MCF 10A (cell line): ENCODE data around the gene TGDS. TPM values are rescaled to one million over a fixed set of nuclear protein-coding genes. Genes with fewer than 3 reads are reported as not detected.

ENCODE experiments used
- BruUV-seq: library from RNA; stranded (reverse); fragments of 400-500 nt; replicated peaks from 2 replicates; lab custom pipeline; 2021; lab: Mats Ljungman, UMichigan
- CTCF ChIA-PET: fragments of 300-600 bp; sonication (Branson Sonifier 250); formaldehyde crosslinking; extraction: SDS; loops from one replicate; lab custom pipeline; 2021; ENCODE audit warnings: antibody characterized with exemption, inconsistent platforms; lab: Yijun Ruan, JAX
- POLR2A ChIA-PET: fragments of 300-600, 350-650 bp; sonication (Branson Sonifier 250); formaldehyde crosslinking; extraction: SDS; loops from one replicate; lab custom pipeline; 2020; ENCODE audit warnings: antibody characterized with exemption, inconsistent platforms; lab: Yijun Ruan, JAX
- DNase-seq: peaks from one replicate; pipeline ENCODE4 v3.0.0-alpha.2; 2018; ENCODE audit not compliant: unreplicated experiment
- H3K27ac Mint-ChIP-seq: one replicate; pipeline ENCODE4 v1.8.0; 2022; ENCODE audit warnings: mild to moderate bottlenecking, low read depth, mixed read lengths; ENCODE audit not compliant: unreplicated experiment
- H3K27me3 Mint-ChIP-seq: one replicate; pipeline ENCODE4 v1.8.0; 2022; ENCODE audit warnings: mixed read lengths; ENCODE audit not compliant: insufficient read depth, unreplicated experiment
- H3K36me3 Mint-ChIP-seq: one replicate; pipeline ENCODE4 v1.8.0; 2022; ENCODE audit warnings: mild to moderate bottlenecking, moderate library complexity, mixed read lengths; ENCODE audit not compliant: insufficient read depth, unreplicated experiment
- H3K4me1 Mint-ChIP-seq: one replicate; pipeline ENCODE4 v1.8.0; 2022; ENCODE audit warnings: mixed read lengths; ENCODE audit not compliant: insufficient read depth, unreplicated experiment
- H3K4me3 Mint-ChIP-seq: one replicate; pipeline ENCODE4 v1.8.0; 2022; ENCODE audit warnings: mild to moderate bottlenecking, moderate library complexity, mixed read lengths; ENCODE audit not compliant: unreplicated experiment
- H3K9me3 Mint-ChIP-seq: one replicate; pipeline ENCODE4 v1.8.0; 2022; ENCODE audit warnings: mixed read lengths; ENCODE audit not compliant: unreplicated experiment
- CTCF ChIP-seq: fragments of 200-600 bp; IDR thresholded peaks from one replicate; pipeline ENCODE4 v1.8.0; 2022; ENCODE audit warnings: antibody characterized with exemption, mild to moderate bottlenecking; ENCODE audit not compliant: unreplicated experiment
- intact Hi-C: fragments of 100-400 bp; cut with micrococcal nuclease; formaldehyde crosslinking; loops from 2 replicates; pipeline ENCODE4 v1.14.1; 2022
- total RNA-seq: library from RNA; stranded (reverse); gene quantifications from 2 replicates; pipeline ENCODE4 v1.2.3, GENCODE V29; 2022

Gene TGDS
- total RNA-seq, 1 experiment from 2014 or later = 14.1 TPM

- no peak overlapping the region for H3K4me3 Mint-ChIP-seq
- no TSS peak for BruUV-seq
- H3K27ac Mint-ChIP-seq = no peak overlapping the region
- H3K4me1 Mint-ChIP-seq = no peaks in the 10 kb centered on the region
- DNase-seq = no peak
- ChIA-PET CTCF (interaction anchor here (0.6 to 11.3 kb wide), 2 partner anchors 177 to 241 kb away, joined by 3 to 240 read pairs; no protein-coding TSS in a partner anchor), POLR2A (interaction anchor here (0.6 to 1.5 kb wide), 3 partner anchors 11 to 181 kb away, joined by 3 to 9 read pairs (median 4); partner anchors contain the start of genes GPR180 and TGDS)
- H3K36me3 Mint-ChIP-seq = peaks cover 13% of the 10 kb centered on the region
- intact Hi-C loops = no loop called here
- no peaks in the 10 kb centered on the region for H3K9me3 Mint-ChIP-seq
- no peak for TF ChIP-seq CTCF
- H3K27me3 Mint-ChIP-seq = no peaks in the 10 kb centered on the region
Measured at GRCh38 chr13:94613051-94613450, 17.1 kb upstream of the TGDS start.

DNA sequence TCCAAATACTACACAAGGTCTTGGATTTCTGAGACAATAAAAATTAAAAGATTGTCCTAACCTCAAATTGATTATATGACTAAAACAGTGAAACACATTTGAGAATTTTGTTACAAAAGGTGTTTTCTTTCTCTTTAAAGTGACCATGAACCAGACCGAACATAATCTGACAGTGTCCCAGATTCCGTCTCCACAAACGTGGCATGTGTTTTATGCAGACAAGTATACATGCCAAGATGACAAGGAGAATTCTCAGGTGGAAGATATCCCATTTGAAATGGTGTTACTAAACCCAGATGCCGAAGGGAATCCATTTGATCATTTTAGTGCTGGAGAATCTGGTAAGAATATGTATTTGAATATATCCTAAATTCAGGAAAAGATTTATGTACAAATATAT, 16.1 kb upstream of the TGDS start:
- no peak for TF ChIP-seq CTCF
- ChIA-PET CTCF (interaction anchor here (11.3 kb wide), 1 partner anchor 176 kb away, joined by 240 read pairs; no protein-coding TSS in a partner anchor), POLR2A (interaction anchor here (1.3 to 1.5 kb wide), 2 partner anchors 10 to 16 kb away, joined by 4 to 9 read pairs; partner anchors contain the start of genes GPR180 and TGDS)
- Mint-ChIP-seq H3K36me3 (peaks cover 15% of the 10 kb centered on the region), H3K4me1 (peaks cover 3% of the 10 kb centered on the region), H3K27ac (no peak overlapping the region), H3K9me3 (no peaks in the 10 kb centered on the region), H3K27me3 (no peaks in the 10 kb centered on the region), H3K4me3 (no peak overlapping the region)
- intact Hi-C loops = no loop called here
- no peak for DNase-seq
- BruUV-seq = no TSS peak

DNA sequence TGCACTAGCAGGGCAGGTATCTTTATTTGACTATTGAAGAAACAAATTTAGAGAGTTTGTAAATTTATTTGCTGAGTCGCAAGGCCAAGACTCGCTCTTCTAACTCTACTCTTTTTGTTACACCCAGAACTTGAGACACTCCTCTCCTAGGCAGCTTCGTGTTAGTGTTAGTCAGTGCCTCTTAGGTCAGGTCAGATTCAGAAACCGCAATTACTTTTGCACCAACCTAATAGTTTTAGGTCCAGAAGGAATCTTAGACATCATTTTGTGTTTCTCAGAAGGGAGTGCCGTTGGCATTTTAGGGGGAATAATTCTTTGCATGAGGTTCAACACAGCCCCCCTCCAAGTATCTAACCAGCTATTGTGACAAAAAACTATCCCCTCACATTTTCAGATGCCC, 14.5 kb upstream of the TGDS start:
- no peak for DNase-seq
- Mint-ChIP-seq H3K4me3 (no peak overlapping the region), H3K4me1 (peaks cover 9% of the 10 kb centered on the region), H3K27ac (no peak overlapping the region), H3K27me3 (no peaks in the 10 kb centered on the region), H3K36me3 (peaks cover 31% of the 10 kb centered on the region), H3K9me3 (no peaks in the 10 kb centered on the region)
- intact Hi-C loops = no loop called here
- TF ChIP-seq CTCF = no peak
- POLR2A ChIA-PET = no interaction called here
- CTCF ChIA-PET = interaction anchor here (1.0 kb wide), 1 partner anchor 10 kb away, joined by 3 read pairs; no protein-coding TSS in a partner anchor
- no TSS peak for BruUV-seq

DNA sequence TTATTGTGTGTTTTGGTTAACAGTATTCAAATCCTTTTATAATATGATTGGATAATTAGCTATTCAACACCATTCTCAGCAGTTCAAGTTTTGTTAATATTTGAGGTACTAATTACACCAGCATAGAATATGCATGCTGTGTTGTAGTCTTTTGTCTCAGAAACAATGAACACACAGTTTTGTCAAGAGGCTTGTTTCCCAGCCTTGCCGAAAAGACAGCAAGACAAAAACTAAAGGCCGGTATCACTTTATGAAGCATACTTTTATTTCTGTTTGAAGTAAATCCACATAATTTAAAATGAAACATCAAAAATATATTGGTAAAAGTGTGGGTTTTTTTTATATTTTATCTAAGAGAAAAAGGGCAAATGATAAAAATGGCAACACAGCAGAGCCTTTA, 13.2 kb upstream of the TGDS start:
- Mint-ChIP-seq H3K4me1 (peaks cover 9% of the 10 kb centered on the region), H3K27me3 (no peaks in the 10 kb centered on the region), H3K36me3 (peaks cover 29% of the 10 kb centered on the region), H3K9me3 (no peaks in the 10 kb centered on the region), H3K4me3 (no peak overlapping the region), H3K27ac (no peak overlapping the region)
- DNase-seq = no peak
- intact Hi-C loops = no loop called here
- no peak for TF ChIP-seq CTCF
- ChIA-PET POLR2A (interaction anchor here (0.6 to 2.1 kb wide), 2 partner anchors 13 to 16 kb away, joined by 5 to 7 read pairs; partner anchors contain the start of gene TGDS), CTCF (interaction anchor here (1.1 to 2.1 kb wide), 2 partner anchors 9 to 11 kb away, joined by 7 to 14 read pairs; no protein-coding TSS in a partner anchor)
- BruUV-seq = no TSS peak
